ENCODE measurements around the gene SLC1A1.

DNA sequence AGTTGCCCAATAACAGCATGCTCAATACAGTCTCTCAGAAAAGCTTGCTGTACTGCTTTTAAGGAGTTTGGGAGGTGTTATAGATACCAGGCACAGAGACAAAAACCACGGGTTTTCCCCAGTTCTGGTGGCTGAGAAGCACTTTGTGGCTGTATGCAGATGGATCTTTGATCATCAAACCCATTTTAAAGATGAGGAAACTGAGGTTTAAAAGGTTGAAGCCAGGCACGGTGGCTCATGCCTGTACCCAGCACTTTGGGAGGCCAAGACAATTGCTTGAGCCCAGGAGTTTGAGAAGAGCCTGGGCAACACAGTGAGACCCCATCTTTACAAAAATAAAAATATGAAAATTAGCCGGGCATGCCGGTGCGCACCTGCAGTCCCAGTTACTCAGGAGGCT, 125.5 kb downstream of the SLC1A1 start:
- TF ChIP-seq, protein P1, sequence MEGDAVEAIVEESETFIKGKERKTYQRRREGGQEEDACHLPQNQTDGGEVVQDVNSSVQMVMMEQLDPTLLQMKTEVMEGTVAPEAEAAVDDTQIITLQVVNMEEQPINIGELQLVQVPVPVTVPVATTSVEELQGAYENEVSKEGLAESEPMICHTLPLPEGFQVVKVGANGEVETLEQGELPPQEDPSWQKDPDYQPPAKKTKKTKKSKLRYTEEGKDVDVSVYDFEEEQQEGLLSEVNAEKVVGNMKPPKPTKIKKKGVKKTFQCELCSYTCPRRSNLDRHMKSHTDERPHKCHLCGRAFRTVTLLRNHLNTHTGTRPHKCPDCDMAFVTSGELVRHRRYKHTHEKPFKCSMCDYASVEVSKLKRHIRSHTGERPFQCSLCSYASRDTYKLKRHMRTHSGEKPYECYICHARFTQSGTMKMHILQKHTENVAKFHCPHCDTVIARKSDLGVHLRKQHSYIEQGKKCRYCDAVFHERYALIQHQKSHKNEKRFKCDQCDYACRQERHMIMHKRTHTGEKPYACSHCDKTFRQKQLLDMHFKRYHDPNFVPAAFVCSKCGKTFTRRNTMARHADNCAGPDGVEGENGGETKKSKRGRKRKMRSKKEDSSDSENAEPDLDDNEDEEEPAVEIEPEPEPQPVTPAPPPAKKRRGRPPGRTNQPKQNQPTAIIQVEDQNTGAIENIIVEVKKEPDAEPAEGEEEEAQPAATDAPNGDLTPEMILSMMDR (IDR thresholded peaks at IDR 0.05; ENCODE audit: low read length) = no peak
- TF ChIP-seq EZH2 (IDR thresholded peaks at IDR 0.05; ENCODE audit: borderline replicate concordance, low read length) = no peak

Data from OCI-LY1 (cell line).